Activated effector memory CD4-positive, alpha-beta T cell treated with anti-CD3 and anti-CD28 coated beads, Interleukin-2, amount 50 U/mL, for 16 hours (primary cell): Measurements from ENCODE around the gene FTSJ3.
A peak's percentile ranks its signal among the peaks of the same experiment; 100 is the strongest.

Experiments used
- DNase-seq: peaks from one replicate; pipeline ENCODE4 v3.0.0-alpha.2; 2020

FTSJ3 gene

GRCh38 chr17:63786117-63786516, 41.3 kb downstream of the FTSJ3 start:
- DNase-seq = no peak

GRCh38 chr17:63785556-63785955, 41.9 kb downstream of the FTSJ3 start:
- no peak for DNase-seq

GRCh38 chr17:63783522-63783921, 43.9 kb downstream of the FTSJ3 start:
- no peak for DNase-seq

- DNase-seq = no peak
Observed at GRCh38 chr17:63780928-63781327, 46.5 kb downstream of the FTSJ3 start.

- no peak for DNase-seq
Observed at GRCh38 chr17:63780507-63780906, 47.0 kb downstream of the FTSJ3 start.

GRCh38 chr17:63775420-63775819, 52.0 kb downstream of the FTSJ3 start:
- no peak for DNase-seq

- DNase-seq = no peak
Observed at GRCh38 chr17:63774969-63775265, 52.5 kb downstream of the FTSJ3 start.

- DNase-seq = peak; percentile 96
Observed at GRCh38 chr17:63774141-63774968, 53.1 kb downstream of the FTSJ3 start, which contains the start of gene DDX42. Gene DDX42, plus strand, starts transcription at chr17:63774170. Its CDS starts 12,880 bp downstream, at chr17:63787050.

- peak; percentile 99 for DNase-seq
Observed at GRCh38 chr17:63773272-63774140, 54.0 kb downstream of the FTSJ3 start, which contains the start of gene CCDC47. Gene CCDC47, minus strand, starts transcription at chr17:63773597. Its CDS starts 7,422 bp downstream, at chr17:63766175.

GRCh38 chr17:63772801-63773271, 54.6 kb downstream of the FTSJ3 start:
- DNase-seq = no peak
